GM20431 (cell line): ENCODE results near the gene KCNJ15.
"Not testable (repeated sequence)": the region's sequence is repeated elsewhere in the genome, so short reads cannot be mapped to it uniquely, and the experiment has no call there.

Experiments used
- in situ Hi-C: fragments of 300-500 bp; cut with MseI, MboI; formaldehyde crosslinking; loops from one replicate; pipeline ENCODE4 v1.15.0; 2020; ENCODE audit warnings: low sequenced_read_pairs; ENCODE audit not compliant: unreplicated experiment

Gene KCNJ15

DNA sequence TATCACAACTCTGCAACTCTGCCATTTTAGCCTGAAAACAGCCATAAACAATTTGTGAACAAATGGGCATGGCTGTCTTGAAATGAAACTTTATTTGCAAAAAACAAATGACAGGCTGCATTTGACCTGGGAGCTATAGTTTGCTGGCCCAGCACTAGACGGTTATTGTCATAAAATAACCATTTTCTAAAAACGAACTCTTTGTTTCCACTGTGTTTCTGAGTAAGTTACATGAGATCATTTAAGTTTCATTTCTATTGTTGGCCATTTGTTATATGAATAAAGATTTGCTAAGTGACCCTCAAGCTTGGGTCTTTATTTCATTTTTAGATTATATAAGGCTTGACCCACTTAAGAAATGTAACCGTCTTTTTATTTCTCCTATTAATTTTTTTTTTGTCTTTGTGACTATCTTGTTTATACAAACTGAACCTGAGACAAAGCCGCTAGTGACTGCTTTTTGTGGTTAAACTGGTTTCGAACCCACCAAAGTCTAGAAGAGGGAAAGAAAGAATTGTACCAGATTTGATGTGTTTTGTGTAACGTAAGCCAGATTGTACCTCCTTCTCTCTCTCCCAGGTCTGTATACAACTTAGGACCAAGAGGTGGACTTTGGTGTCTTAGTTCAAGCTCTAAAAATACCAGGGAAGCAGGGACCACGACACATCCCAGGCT lies 12.9 kb upstream of the KCNJ15 start:
- in situ Hi-C loops, result no loop called here

DNA sequence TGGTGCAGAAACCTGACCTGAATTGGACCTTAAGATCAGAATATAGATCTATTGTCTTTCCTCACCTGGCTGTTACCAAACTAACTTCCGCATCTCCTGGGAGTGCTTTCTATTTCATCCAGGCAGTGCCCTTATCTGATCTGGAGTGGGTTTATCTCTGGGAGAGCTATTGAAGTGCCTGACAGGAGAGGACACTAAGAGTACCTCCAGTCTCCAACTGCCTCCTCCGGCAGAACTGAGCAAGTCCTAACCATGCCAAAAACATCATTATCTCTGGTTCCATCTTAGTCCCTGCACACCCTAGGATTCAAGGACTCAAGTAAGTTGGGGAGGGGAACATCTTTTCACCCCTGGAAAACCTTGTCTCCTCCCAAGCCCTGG lies 12.4 kb upstream of the KCNJ15 start:
- in situ Hi-C loops, result no loop called here

DNA sequence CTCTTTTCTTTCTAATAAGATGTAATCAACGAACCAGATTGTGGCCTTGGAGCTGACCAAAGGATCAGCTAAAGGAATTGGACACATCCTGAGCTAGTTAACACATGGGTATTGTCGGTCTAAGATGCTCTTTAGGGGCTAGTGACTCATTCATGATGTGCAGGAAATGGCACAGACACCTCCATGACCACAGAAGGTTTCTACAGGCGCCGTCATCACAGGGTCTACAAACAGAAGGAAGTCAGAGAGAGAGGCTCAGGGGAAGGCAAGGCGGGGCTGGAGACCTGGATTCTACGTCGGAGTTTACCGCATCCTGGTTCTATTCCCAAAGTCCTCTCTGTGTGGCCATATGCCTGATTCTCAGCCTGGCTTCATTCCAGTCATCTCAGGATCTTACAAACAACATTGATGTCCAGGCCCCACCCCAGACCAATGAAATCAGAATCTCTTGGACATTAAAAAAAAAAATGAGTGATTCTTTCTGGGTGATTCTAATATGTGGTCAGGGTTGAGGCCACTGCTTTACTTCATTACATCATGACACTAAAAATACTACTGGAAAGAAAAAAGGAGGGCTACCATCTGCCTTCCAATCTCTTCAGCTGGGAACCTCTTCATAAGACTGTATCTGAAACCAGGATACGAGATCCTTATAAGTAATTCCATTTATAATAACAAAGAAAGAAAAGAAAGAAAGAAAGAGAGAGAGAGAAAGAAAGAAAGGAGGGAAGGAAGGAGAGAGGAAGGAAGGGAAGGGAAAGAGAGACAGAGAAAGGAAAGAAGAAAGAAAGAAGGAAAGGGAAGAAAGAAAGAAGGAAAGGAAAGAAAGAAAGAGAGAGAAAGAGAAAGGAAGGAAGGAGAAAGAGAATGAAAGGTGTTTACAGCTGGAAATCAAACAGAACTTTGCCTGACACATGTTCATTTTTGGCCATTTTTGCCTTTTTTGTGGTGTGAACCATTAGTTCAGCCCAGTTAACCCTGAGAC lies 11.6 kb upstream of the KCNJ15 start:
- in situ Hi-C loops, result no loop called here

DNA sequence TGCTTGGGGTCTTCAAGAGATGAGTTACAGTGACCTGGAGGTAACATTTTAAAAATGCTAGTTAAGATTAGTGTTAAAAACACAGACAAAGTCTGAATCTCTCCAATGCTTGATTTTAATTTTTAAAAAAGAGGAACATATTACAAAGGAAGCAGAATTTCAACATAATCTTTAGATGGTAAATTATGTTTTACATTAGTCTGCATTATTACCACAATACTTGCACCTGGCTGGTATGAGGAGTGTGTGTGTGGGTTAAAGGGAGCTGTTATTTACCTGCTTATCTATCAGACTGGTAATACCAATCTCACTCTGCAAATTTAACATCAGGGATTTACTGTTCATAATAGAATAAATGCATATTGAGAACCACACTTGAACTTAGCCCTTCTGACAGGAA lies 10.3 kb upstream of the KCNJ15 start:
- in situ Hi-C loops, result no loop called here

DNA sequence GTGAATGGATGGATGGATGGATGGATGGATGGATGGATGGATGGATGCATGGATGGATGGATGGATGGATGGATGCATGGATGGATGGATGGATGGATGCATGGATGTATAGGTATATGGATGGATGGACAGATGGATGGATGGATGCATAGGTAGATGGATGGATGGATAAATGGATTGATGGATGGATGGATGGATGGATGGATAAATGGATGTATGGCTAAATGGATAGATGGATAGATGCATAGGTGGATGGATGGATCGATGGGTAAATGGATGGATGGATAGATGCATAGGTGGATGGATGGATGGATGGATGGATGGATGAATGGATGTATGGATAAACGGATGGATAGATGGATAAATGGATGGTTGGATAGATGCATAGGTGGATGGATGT lies 9.7 kb upstream of the KCNJ15 start:
- in situ Hi-C loops, result not testable (repeated sequence)

DNA sequence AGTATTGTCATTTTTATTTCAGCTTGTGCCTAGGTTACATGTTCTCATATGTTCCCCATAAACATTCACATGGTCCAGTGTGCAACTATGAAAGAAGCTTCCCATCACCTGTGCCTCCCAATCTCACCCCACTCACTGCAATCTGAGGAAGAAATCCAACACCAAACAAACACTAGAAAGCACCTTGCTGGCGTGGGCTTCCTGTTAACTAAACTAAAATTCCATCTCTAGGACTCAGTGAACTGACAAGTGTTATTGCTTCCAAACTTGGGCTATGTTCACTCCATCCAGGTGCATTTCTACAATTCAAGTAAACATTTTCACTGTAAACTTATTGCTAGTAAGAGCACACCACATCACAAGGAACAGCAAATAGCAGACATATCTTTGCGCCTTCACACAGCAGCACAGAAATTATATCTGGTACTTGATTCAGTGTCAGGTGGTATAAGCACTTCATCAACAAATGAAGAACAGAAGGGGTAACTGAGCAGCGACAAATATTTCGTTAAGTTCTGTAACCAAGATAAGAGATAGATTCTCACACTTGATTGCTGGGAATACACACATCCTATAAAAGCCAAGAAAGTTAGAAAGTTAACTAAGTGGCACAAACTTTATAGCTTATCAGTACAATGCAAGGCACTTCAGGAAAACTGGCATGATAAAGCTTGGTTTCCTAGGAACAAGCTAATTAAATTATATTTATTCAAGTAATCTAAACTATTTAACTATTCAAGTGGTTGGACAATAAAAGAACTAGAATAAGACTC lies 8.9 kb upstream of the KCNJ15 start:
- in situ Hi-C loops, result no loop called here

DNA sequence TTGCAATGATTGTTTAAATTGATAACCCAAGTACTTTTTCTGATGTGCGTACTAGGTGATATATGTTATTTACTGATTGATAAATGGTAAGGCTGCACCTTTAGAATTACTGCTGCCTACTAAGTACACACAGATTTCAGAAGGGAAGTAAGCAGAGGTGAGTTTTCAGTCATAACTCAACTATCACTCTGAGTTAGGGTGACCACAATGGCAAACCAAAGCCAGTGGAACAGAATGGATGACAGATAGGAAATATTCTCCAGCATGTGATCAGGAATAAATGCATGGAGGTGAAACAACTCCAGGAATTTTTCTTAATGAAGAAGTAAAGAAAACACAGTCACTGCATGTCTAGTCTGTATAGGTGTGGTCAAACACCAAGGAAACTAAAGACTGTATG lies 7.5 kb upstream of the KCNJ15 start:
- in situ Hi-C loops, result no loop called here

DNA sequence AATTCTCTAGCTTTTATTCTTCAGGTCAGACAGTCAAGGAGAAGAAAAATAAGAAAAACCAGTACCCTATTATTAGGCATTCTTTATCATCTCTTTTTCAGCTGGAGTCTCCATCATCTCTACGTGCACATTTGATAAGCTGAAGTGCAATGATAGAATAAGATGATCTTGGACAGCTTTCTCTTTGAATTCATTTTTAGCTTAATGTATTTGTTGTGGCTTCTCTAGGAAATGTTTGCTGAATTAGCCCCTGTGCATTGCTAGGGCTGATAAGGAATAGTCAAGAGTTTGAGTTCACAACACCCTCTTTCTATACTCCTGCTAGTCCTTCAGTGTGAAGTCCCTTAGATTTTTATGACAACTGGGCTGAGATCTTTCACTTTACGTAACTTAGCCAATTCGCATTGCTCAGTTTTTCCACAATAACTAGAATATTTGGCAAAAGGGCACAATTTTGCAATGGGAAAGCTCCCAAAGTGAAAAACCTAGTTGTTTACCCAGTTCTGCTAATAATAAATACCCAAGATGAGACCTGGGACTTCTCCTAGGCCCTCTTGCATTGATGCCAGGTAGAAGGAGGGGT lies 7.0 kb upstream of the KCNJ15 start:
- in situ Hi-C loops, result no loop called here

DNA sequence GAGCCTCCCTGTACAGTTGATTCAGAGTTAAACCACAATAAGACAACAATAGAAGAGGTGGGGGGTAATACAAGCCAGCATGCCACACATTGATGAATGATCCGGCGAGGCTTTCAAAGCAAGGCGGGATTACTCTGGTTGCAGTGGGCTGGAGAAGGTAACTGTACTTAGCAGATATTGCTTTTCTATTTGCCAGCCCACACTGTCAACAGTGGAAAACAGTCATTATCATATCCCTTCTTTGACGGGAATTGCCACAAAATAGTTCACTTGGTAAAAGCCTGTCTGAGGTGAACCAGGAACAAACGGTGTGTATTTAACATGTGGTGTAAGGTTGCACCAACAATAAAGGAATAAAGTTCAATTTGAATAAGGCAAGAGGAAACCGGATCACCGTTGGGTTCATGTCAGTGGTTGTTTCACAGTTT lies 5.8 kb upstream of the KCNJ15 start:
- in situ Hi-C loops, result no loop called here

DNA sequence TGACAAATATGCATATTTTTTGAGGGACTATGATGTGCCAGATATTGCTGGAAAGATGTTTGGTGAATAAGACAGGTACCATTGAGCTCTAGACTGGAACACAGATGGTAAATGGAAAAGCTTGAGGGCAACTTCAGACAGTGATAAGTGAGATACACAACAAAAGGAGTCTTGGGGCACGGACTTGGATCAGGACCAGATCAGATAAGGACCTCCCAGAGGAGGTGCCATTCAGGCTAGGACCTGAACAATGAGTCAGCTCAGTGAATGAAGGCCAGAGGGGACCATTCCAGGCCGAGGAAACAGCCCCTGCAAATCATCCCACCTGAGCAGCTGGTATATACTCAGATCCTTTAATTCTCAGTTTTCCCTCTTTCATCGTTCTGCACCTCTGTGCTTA lies 1.8 kb upstream of the KCNJ15 start:
- in situ Hi-C loops, result no loop called here

DNA sequence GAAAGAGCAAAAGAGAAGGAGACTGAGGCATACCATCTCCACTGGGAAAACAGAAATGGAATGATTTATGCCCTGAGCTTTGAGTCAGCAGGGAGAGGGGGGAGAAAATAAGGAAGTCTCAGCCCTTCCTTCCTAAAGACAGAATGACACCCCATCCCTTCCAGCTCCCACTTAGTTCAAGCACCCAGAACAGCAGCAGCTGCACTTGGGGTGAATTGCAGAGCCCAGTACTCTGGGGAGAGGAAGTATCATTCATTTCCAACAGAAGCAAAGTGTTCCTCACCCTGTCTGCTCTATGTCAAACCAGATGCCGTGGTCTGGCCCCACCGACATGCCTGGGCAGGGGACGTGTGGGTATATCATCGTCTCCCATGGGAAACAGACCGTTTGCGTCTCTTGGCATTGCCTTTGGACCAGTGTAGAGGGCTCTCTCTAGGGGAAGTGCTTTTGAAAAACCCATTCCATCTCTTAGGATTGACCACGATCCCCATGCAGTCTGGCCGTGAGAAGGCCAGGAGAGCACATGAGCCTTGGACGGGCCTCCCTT lies 1.1 kb upstream of the KCNJ15 start:
- in situ Hi-C loops, result no loop called here

DNA sequence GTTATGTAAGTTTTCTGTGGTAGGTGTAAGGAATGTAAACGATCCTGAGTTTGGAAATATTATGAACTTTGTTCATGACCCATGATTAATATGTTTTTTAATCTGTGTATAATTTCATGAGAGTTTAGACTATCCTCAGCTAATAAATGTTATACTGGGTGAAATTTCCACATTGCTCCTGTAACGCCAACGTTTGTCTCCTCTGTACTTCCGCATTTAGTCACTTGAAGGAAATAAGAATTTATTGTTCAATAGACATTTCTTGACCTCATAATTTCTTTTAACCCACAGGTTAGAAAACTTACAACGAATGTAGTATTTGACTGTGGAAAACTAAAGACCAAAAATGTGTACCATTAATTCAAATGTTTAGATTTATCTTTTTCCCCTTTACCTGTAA lies 876 bp downstream of the KCNJ15 start:
- in situ Hi-C loops, result no loop called here

DNA sequence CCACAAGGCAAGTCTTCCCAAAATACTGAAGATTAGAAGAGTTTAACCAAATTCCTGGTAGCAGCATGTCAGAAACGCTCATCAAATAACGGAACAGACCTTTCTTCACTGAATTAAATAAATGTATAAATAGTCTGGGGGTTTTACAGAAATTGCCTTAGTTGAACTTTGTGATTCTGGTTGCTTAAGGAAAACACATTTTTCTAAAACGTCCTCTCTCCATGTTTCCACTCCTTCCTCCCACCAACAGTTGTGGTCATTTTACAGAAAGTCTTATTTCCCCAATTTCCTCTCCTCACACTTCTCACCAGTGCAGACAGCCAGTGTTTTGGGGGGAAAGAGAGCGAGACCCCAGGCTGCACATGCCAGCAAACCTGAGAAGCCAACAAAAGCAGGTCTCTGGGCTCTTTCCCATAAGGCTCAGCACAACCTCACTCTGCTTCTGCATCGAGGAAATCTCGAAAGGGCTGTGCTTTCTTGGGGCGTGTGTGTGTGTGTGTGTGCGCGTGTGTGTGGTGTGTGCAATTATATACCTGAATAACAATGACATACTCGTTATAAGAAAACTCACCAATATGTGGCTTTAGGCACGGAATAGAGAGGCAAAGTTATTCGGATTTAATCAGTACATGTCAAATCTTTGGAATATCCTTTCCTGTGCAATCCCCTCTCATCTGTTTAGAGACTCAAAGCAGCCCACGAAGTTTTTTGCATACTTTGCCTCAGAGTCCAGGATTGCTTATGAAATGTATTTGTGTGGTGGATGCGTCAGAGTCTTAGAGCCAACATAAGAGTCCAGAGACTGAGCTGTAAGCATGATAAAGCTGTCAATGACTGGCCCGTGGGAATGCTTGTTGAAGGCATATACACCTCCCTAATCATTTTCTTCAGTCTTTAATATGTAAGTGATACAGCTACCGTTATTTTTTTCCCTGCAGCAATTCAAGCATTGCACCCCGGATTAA lies 2.0 kb downstream of the KCNJ15 start:
- in situ Hi-C loops, result no loop called here

DNA sequence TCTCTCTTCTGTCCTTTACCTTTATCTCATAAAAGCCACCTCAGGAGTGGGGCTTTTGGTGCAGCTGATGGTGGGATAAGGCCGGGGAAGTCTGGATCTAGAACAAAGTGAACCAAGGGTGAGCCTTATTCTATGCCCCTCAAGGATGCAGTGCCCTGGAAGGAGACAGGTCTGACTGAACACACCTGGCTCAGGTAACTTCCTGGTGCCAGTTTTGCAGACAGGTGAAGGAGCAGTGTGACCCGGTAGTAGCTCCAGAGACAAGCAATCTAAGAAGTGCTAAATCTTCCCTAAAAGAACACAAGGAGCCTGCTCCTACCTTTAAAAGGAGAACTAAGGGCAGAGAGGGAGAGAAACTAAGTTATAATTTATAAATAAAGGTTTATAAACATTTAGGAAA lies 2.9 kb downstream of the KCNJ15 start:
- in situ Hi-C loops, result no loop called here

DNA sequence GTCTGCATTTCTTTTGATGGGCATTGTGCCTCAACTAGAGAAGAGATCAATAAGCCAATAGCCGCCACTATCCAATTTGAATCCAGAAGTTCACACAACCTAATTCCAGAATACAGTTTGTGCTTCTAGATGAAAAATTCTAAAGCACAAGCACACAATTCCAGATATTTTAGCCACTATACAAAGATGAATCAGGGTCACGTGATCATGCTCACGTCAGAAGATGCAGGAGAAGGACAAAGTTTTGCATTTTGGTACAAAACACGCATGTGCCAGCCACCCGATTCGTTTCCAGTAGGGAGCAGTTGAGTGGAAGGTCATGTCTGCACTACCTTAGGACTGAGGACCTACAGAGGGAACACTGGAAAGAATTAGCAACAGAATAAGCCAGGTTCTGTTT lies 3.6 kb downstream of the KCNJ15 start:
- in situ Hi-C loops, result no loop called here

DNA sequence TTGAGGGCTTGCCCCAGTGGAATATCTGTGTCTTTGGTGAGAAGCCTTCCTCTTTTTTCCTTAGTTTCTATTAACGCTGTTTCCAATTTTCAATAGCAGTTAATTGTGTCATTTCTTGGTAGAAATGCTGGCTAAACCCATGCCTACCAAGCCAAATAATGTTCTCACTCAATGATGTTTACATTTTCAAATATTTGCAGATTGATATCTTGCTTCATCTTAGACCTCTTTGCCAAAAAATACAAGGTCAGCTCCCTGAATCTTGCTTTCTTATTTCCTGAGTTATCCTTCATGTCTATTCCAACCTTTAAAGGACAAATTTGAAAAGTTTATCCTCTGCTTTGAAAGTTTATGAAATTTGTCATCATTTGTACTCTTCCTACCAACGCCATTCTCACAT lies 5.1 kb downstream of the KCNJ15 start:
- in situ Hi-C loops, result no loop called here

DNA sequence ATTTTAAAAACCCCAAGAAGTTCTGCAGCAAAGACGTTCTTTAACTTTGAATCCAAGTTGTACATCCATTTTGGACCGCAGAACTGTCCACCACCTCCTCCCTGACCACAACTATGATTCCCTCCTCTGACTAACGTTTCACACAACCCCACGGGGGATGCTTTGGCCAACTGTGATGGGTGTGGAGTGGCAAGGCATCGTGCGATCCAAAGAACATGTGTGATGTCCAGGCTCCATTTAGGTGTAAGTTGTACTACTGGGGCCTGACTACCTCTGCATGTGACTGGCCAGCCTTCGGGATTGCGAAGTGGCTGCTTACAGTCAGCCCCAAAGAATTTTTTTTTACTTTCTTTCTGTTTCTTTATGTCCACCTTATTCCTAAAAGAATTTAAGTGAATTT lies 6.7 kb downstream of the KCNJ15 start:
- in situ Hi-C loops, result no loop called here

DNA sequence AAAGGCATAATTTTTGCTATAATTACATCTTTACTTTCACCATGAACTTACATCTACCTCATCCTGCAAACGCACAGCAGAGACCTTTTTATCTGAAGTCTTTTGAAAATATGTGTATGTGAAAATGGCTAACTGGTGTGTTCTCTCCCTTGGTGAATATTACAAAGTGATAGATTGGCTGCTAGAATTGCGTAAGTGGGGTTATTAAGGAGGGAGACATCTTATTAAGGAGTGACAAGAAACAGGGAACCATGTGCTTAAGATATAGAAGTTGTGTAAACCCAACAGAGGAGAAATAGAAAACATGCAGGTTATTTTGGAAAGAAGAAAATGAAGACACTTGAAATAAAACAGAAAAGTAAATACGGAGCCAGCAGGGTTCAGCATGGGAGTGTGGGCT lies 7.8 kb downstream of the KCNJ15 start:
- in situ Hi-C loops, result no loop called here

DNA sequence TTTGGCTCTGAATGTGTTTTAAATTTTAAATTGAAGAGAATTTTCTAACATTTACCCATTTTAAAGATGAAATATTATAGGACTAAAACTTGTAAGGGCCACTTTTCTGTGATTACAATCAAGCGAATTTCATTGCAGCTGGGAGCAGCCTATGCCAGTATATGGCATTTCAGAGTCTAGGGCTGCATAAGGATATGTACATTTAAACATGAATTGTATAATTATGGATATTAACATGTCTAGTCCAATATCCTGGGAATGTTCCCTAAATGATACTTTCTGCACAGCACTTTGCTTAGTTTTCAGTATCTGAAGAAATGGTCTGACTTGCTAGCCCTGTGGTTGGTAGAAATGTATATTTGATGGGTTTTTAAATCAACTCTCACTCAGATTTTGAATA lies 8.4 kb downstream of the KCNJ15 start:
- in situ Hi-C loops, result no loop called here
